Measurements from ENCODE around the gene DERL3. TPM values are rescaled to one million over a fixed set of nuclear protein-coding genes. Genes with fewer than 3 reads are reported as not detected.

The DERL3 gene
- total RNA-seq, 4 donors from 2014 or later, result 1.7 TPM; not detected in 3

DNA sequence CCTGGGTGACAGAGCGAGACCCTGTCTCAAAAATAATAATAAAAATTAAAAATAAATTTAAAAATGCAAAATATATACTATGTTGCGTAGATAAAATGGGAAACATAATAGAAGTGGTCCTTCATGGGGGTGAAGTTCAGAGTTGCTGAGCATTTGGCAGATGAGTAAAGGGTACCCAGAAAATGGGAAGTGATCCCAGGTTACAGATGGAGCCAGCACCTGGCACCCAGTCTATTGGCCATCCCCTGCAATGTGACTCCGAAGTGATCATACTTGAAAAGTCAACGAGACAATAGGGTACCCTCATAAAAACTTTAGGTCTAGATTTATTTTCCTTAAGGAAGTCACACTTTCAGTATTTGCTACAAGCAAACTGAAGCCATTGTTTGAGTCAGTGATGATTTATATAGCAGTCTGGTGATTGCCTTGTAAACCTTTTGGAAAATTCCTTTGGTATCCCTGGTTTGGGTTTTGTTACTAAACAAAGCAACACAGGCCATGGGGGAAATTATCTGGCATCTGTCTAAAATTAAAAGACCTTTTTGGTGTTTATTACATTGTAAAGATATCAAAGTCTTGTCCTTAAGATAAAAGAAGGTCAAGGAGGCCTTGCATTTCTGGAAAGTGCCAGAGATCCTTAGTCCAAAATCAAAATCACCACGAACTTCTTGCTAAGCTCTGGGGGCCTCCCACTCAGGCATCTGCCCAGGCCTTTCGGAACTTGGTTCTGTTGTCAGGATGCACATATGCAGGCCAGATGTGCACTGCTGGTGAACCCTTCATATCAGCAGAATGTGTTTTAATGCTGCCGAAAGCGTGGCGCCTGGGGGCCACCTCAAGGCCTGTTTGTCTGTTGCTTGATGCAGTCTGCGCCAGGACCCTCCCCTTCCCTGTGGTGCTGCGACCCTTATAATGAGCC lies 47.7 kb downstream of the DERL3 start:
- H3K9me3 ChIP-seq, result no peaks in the 10 kb centered on the region
- peaks cover 0 to 48% of the 10 kb centered on the region in 2 donors for H3K36me3 ChIP-seq
- TF ChIP-seq EP300 (IDR thresholded peaks at IDR 0.05) (no peak), POLR2AphosphoS5 (IDR thresholded peaks at IDR 0.05) (no peak), CTCF (IDR thresholded peaks at IDR 0.05) (no peak), POLR2A (IDR thresholded peaks at IDR 0.05) (no peak)
- peak overlapping the region in 3 of 4 donors; percentile 20 to 41 (median 32) for H3K27ac ChIP-seq
- H3K4me1 ChIP-seq, result peaks cover 0 to 55% (median 10%) of the 10 kb centered on the region in 3 donors
- ATAC-seq, result no peak
- H3K4me3 ChIP-seq, result no peak overlapping the region
- no peaks in the 10 kb centered on the region for H3K27me3 ChIP-seq
- 42 to 44% methylated on average over 6 to 9 of the region's 11 CpGs for WGBS, 2 donors (ENCODE audit: low coverage in 1 of 2)

GRCh38 chr22:23789638-23790037 lies 49.2 kb downstream of the DERL3 start:
- H3K4me1 ChIP-seq, result peaks cover 0 to 64% (median 11%) of the 10 kb centered on the region in 3 donors
- no peaks in the 10 kb centered on the region for H3K9me3 ChIP-seq
- no peak for ATAC-seq
- H3K27ac ChIP-seq, result peak overlapping the region in 2 of 4 donors; percentile 1 to 28
- H3K36me3 ChIP-seq, result peaks cover 0 to 34% of the 10 kb centered on the region in 2 donors
- WGBS, 2 donors (ENCODE audit: low coverage in 1 of 2), result 82 to 90% methylated on average over 3 of the region's 4 CpGs
- H3K4me3 ChIP-seq, result no peak overlapping the region
- no peaks in the 10 kb centered on the region for H3K27me3 ChIP-seq
- TF ChIP-seq POLR2A (IDR thresholded peaks at IDR 0.05) (no peak), EP300 (IDR thresholded peaks at IDR 0.05) (no peak), POLR2AphosphoS5 (IDR thresholded peaks at IDR 0.05) (no peak), CTCF (IDR thresholded peaks at IDR 0.05) (no peak)

GRCh38 chr22:23789121-23789520 lies 49.7 kb downstream of the DERL3 start:
- Histone ChIP-seq H3K36me3 (peaks cover 0 to 29% of the 10 kb centered on the region in 2 donors), H3K4me3 (no peak overlapping the region), H3K4me1 (peaks cover 0 to 64% (median 11%) of the 10 kb centered on the region in 3 donors), H3K27ac (peak overlapping the region in 2 of 4 donors; percentile 1 to 28), H3K9me3 (no peaks in the 10 kb centered on the region), H3K27me3 (no peaks in the 10 kb centered on the region)
- ATAC-seq, result no peak
- 59 to 66% methylated on average over 4 of the region's 4 CpGs for WGBS, 2 donors (ENCODE audit: low coverage in 1 of 2)
- no peak for TF ChIP-seq CTCF (IDR thresholded peaks at IDR 0.05)
- no peak for TF ChIP-seq POLR2A (IDR thresholded peaks at IDR 0.05)
- TF ChIP-seq EP300 (IDR thresholded peaks at IDR 0.05), result no peak
- no peak for TF ChIP-seq POLR2AphosphoS5 (IDR thresholded peaks at IDR 0.05)

DNA sequence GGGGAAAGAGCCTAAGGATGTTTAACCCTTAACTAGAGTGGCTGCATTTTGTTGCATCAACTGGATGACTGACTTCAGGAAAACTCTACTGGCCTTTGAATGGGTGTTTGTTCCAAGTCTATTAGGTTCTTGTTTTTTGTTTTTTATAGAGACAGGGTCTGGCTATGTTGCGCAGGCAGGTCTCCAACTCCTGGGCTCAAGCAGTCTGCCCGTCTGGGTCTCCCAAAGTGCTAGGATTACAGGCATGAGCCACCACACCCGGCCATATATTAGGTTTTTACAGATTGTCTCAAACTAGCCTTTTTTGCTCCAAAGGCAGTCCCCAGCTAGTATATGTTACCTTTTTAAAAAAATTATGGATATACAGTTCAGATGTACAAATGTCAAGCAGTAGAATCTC lies 50.9 kb downstream of the DERL3 start:
- Histone ChIP-seq H3K4me3 (peak overlapping the region; percentile 54 to 97), H3K27me3 (no peaks in the 10 kb centered on the region), H3K36me3 (peaks cover 0 to 17% of the 10 kb centered on the region in 2 donors), H3K27ac (peak overlapping the region in 3 of 4 donors; percentile 96 to 100 (median 99)), H3K9me3 (no peaks in the 10 kb centered on the region), H3K4me1 (peaks cover 0 to 64% (median 11%) of the 10 kb centered on the region in 3 donors)
- ATAC-seq, result no peak
- TF ChIP-seq POLR2AphosphoS5 (IDR thresholded peaks at IDR 0.05) (no peak), POLR2A (IDR thresholded peaks at IDR 0.05) (no peak), CTCF (IDR thresholded peaks at IDR 0.05) (no peak), EP300 (IDR thresholded peaks at IDR 0.05) (no peak)
- WGBS, 2 donors (ENCODE audit: low coverage in 1 of 2), result 31 to 42% methylated on average over 2 to 3 of the region's 3 CpGs

Measured in gastroesophageal sphincter (tissue), 4 donors.